Type B pancreatic cell (in vitro differentiated cells): Measurements from ENCODE around the gene TEKT5. TPM values are rescaled to one million over a fixed set of nuclear protein-coding genes. Genes with fewer than 3 reads are reported as not detected.

Experiments used
- DNase-seq: peaks from one replicate; pipeline ENCODE4 v3.0.0; 2021; ENCODE audit warnings: mixed read lengths; ENCODE audit not compliant: unreplicated experiment; ENCODE audit errors: extremely low spot score
- H3K27ac Mint-ChIP-seq: 2 replicates; pipeline ENCODE4 v1.8.0; 2021; ENCODE audit warnings: mild to moderate bottlenecking, mixed read lengths
- H3K27me3 Mint-ChIP-seq: 2 replicates; pipeline ENCODE4 v1.8.0; 2021; ENCODE audit warnings: mixed read lengths
- H3K36me3 Mint-ChIP-seq: 2 replicates; pipeline ENCODE4 v1.8.0; 2021; ENCODE audit warnings: mixed read lengths
- H3K4me1 Mint-ChIP-seq: one replicate; pipeline ENCODE4 v1.8.0; 2021; ENCODE audit warnings: mixed read lengths; ENCODE audit not compliant: unreplicated experiment
- H3K4me3 Mint-ChIP-seq: 2 replicates; pipeline ENCODE4 v1.8.0; 2021; ENCODE audit warnings: mild to moderate bottlenecking, mixed read lengths
- H3K9me3 Mint-ChIP-seq: 2 replicates; pipeline ENCODE4 v1.8.0; 2021; ENCODE audit warnings: mixed read lengths
- total RNA-seq: library from RNA; stranded (reverse); gene quantifications from 2 replicates; pipeline ENCODE4 v1.2.1, GENCODE V29; 2021; ENCODE audit warnings: low replicate concordance
- TF ChIP-seq, protein P1 (sequence below): fragments of 200-600 bp; sonication (generic); conservative IDR thresholded peaks from 2 replicates; pipeline ENCODE4 v1.5.0; 2021; ENCODE audit warnings: antibody characterized with exemption, mild to moderate bottlenecking

TEKT5 gene
- total RNA-seq, 1 donor from 2014 or later = 0.41 TPM

DNA sequence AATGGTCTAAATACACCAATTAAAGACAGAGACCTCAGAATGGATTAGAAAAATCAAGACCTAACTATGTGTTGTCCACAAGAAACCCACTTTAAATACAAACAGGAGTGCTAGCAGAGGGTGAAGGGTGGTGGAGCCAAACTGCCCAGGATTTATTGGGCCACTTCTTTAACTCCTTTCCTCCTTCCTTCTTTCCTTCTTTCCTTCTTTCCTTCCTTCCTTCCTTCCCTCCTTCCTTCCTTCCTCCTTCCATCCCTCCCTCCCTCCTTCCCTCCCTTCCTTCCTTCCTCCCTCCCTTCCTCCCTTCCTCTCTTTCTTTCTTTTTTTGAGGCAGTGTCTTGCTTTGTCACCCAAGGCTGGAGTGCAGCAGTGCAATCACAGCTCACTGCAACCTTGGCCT is 80.0 kb downstream of the TEKT5 start:
- Mint-ChIP-seq H3K27me3 (peaks cover 10% of the 10 kb centered on the region), H3K4me3 (no peak overlapping the region), H3K4me1 (peaks cover 22% of the 10 kb centered on the region), H3K27ac (no peak overlapping the region), H3K9me3 (no peaks in the 10 kb centered on the region), H3K36me3 (no peaks in the 10 kb centered on the region)
- TF ChIP-seq, protein P1, sequence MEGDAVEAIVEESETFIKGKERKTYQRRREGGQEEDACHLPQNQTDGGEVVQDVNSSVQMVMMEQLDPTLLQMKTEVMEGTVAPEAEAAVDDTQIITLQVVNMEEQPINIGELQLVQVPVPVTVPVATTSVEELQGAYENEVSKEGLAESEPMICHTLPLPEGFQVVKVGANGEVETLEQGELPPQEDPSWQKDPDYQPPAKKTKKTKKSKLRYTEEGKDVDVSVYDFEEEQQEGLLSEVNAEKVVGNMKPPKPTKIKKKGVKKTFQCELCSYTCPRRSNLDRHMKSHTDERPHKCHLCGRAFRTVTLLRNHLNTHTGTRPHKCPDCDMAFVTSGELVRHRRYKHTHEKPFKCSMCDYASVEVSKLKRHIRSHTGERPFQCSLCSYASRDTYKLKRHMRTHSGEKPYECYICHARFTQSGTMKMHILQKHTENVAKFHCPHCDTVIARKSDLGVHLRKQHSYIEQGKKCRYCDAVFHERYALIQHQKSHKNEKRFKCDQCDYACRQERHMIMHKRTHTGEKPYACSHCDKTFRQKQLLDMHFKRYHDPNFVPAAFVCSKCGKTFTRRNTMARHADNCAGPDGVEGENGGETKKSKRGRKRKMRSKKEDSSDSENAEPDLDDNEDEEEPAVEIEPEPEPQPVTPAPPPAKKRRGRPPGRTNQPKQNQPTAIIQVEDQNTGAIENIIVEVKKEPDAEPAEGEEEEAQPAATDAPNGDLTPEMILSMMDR = no peak
- no peak for DNase-seq

DNA sequence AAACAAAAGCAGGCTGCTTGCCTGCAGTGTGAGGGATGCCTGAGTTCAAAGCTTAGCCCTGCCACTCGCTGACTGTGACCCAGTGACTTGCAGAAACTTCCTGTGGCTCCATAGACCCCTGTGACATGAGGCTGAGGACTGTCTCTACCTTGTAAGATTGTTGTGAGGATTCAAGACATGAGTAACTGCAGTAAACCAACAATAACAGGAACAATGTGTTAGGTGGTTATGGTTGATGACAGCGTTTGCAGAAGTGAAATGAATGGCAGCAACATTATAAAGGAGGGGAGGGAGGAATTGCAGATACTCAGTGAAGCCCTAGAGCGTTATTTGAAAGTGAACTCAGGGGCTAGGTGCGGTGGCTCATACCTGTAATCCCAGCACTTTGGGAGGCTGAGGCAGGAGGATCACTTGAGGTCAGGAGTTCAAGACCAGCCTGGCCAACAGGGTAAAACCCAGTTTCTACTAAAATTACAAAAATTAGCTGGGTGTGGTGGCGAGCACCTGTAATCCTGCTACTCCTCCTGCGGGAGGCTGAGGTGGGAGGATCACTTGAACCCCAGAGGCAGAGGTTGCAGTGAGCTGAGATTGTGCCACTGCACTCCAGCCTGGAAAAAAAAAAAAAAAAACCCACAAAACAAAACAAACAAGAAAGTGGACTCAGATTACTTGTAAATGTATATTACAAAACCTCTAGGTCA is 80.8 kb downstream of the TEKT5 start:
- no peak for DNase-seq
- TF ChIP-seq, protein P1 = no peak
- H3K9me3 Mint-ChIP-seq = no peaks in the 10 kb centered on the region
- peaks cover 8% of the 10 kb centered on the region for H3K27me3 Mint-ChIP-seq
- no peak overlapping the region for H3K4me3 Mint-ChIP-seq
- H3K4me1 Mint-ChIP-seq = peaks cover 22% of the 10 kb centered on the region
- no peak overlapping the region for H3K27ac Mint-ChIP-seq
- no peaks in the 10 kb centered on the region for H3K36me3 Mint-ChIP-seq

DNA sequence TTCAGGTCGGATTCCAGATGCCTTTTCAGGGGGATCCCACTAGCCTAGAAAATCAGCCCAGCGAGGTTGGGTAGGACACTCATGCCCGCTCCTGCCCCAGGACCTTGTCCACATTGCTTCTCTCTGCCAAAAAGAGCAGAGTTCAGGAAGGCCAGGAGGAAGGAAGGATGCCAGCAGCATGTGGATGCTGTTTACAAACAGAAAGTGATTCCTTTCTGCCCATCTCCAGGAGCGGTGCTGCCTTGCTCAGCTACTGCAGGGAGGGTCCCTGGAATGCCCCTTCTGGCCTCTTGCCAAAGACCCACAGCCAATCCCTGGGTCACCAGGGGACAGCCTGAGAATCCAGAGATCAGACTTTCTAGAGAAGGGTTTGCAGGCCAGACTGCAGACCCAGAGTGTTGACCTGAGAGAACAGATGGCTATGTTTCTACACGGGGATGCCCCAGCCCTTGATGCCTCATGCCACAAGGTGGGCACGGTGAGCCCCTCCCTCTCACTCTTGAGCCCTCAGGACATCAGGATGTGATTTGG is 82.0 kb downstream of the TEKT5 start:
- TF ChIP-seq, protein P1 = no peak
- no peaks in the 10 kb centered on the region for H3K36me3 Mint-ChIP-seq
- no peaks in the 10 kb centered on the region for H3K9me3 Mint-ChIP-seq
- H3K4me1 Mint-ChIP-seq = peaks cover 17% of the 10 kb centered on the region
- H3K27ac Mint-ChIP-seq = no peak overlapping the region
- no peak for DNase-seq
- no peak overlapping the region for H3K4me3 Mint-ChIP-seq
- H3K27me3 Mint-ChIP-seq = peaks cover 4% of the 10 kb centered on the region

DNA sequence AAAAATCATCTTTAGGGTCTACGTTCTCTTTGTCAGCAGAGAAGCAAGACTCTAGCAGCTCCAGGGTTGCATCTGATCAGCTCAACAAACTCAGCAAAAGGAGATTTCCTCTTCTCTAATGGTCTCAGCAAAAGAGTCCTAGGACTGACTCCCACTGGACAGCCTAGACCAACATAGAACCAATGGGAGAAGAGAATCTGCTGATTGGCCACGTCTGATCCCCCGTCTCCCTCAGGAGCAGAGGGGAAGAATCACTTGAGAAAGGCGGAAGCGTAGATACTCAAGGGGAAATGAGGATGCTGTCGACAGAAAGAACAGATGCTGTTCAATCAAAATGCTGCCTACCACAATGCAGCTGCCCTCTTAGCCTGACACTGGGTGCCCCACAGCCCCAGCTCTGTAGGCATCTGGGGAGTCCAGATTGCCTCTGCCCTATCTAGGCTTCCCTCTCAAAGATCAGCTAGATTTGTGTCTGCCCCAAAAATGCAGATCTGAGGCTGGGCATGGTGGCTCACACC is 82.8 kb downstream of the TEKT5 start:
- Mint-ChIP-seq H3K9me3 (no peaks in the 10 kb centered on the region), H3K36me3 (no peaks in the 10 kb centered on the region), H3K27me3 (peaks cover 1% of the 10 kb centered on the region), H3K27ac (no peak overlapping the region), H3K4me1 (peaks cover 9% of the 10 kb centered on the region), H3K4me3 (no peak overlapping the region)
- DNase-seq = no peak
- TF ChIP-seq, protein P1 = no peak

DNA sequence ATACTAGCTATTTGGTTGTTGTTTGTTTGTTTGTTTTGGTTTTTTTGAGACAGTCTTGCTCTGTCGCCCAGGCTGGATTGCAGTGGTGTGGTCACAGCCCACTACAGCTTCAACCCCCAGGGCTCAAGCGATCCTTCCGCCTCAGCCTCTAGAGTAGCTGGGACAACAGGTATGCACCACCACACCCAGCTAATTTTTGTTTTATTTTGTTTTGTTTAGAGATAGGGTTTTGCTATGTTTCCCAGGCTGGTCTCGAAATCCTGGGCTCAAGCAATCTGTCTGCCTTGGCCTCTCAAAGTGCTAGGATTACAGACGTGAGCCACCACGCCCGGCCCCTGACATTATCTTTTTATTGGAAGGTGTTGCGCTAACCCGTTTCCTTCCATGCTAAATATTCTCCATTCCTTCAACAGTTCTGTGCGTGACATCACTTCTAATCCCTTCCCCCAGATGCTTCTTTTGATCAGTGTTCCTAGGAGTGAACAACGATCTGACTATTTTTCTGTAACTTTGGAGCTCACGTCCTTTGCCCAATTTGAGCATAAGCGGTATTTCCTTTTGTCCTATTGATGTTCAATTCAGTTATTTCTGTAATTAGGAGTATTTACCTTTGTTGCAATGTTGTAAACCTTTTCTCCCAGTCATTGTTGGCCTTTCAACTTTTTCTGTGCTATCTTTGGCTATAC is 84.1 kb downstream of the TEKT5 start:
- Mint-ChIP-seq H3K36me3 (no peaks in the 10 kb centered on the region), H3K27me3 (peaks cover 3% of the 10 kb centered on the region), H3K4me1 (peaks cover 9% of the 10 kb centered on the region), H3K27ac (peak overlapping the region; percentile 8), H3K9me3 (no peaks in the 10 kb centered on the region), H3K4me3 (no peak overlapping the region)
- no peak for DNase-seq
- TF ChIP-seq, protein P1 = no peak
